OCI-LY3 (cell line): ENCODE results near the gene WASHC4.

Experiments
- H2AFZ ChIP-seq: fragments of 200-600, 300-600 bp; shearing (Covaris generic); 2 replicates; pipeline ENCODE4 v1.6.0; 2014; ENCODE audit warnings: antibody characterized with exemption, low read depth, low read length
- H3K27ac ChIP-seq: fragments of 200-600, 300-600 bp; sonication (generic); 2 replicates; pipeline ENCODE4 v1.5.1; 2014; ENCODE audit warnings: mild to moderate bottlenecking, low read length, moderate library complexity, mixed read lengths
- H3K27me3 ChIP-seq: fragments of 200-600, 300-600 bp; sonication (generic); 2 replicates; pipeline ENCODE4 v1.6.1; 2014; ENCODE audit warnings: low read depth, low read length, mixed read lengths
- H3K36me3 ChIP-seq: fragments of 200-600, 300-600 bp; sonication (generic); replicated peaks from 2 replicates; pipeline ENCODE3; 2014; ENCODE audit warnings: low read depth, low read length, mixed read lengths
- H3K4me1 ChIP-seq: fragments of 300-600, 200-600 bp; sonication (generic); 2 replicates; pipeline ENCODE4 v1.6.1; 2014; ENCODE audit warnings: low read length, mixed read lengths
- H3K4me2 ChIP-seq: fragments of 200-600, 300-600 bp; sonication (generic); 2 replicates; pipeline ENCODE4 v1.6.1; 2014; ENCODE audit warnings: low read length, mixed read lengths
- H3K4me3 ChIP-seq: fragments of 300-600, 200-600 bp; sonication (generic); 2 replicates; pipeline ENCODE4 v1.5.1; 2014; ENCODE audit warnings: antibody characterized with exemption, mild to moderate bottlenecking, low read length, moderate library complexity
- H3K79me2 ChIP-seq: fragments of 300-600, 200-600 bp; shearing (Covaris generic); 2 replicates; pipeline ENCODE4 v1.6.1; 2014; ENCODE audit warnings: mild to moderate bottlenecking, low read length, mixed read lengths
- H3K9ac ChIP-seq: fragments of 300-600, 200-600 bp; shearing (Covaris generic); 2 replicates; pipeline ENCODE4 v1.6.0; 2014; ENCODE audit warnings: mild to moderate bottlenecking, low read length, moderate library complexity
- H3K9me3 ChIP-seq: fragments of 200-600, 300-600 bp; shearing (Covaris generic); 2 replicates; pipeline ENCODE4 v1.6.1; 2014; ENCODE audit warnings: low read length, mixed read lengths; ENCODE audit not compliant: insufficient read depth
- H4K20me1 ChIP-seq: fragments of 200-600, 300-600 bp; sonication (generic); 2 replicates; pipeline ENCODE4 v1.6.1; 2016; ENCODE audit warnings: low read length, mixed read lengths; ENCODE audit not compliant: insufficient read depth
- EZH2phosphoT487 ChIP-seq: fragments of 200-600 bp; shearing (Covaris generic); IDR thresholded peaks from 2 replicates; pipeline ENCODE4 v1.6.1; 2018; ENCODE audit warnings: antibody characterized with exemption, mixed run types, low read depth
- TF ChIP-seq, protein P1 (sequence below): fragments of 200-600, 300-600 bp; sonication (generic); IDR thresholded peaks from 2 replicates; pipeline ENCODE4 v1.5.1; 2014; ENCODE audit warnings: antibody characterized with exemption, low read length, low read depth

The WASHC4 gene

DNA sequence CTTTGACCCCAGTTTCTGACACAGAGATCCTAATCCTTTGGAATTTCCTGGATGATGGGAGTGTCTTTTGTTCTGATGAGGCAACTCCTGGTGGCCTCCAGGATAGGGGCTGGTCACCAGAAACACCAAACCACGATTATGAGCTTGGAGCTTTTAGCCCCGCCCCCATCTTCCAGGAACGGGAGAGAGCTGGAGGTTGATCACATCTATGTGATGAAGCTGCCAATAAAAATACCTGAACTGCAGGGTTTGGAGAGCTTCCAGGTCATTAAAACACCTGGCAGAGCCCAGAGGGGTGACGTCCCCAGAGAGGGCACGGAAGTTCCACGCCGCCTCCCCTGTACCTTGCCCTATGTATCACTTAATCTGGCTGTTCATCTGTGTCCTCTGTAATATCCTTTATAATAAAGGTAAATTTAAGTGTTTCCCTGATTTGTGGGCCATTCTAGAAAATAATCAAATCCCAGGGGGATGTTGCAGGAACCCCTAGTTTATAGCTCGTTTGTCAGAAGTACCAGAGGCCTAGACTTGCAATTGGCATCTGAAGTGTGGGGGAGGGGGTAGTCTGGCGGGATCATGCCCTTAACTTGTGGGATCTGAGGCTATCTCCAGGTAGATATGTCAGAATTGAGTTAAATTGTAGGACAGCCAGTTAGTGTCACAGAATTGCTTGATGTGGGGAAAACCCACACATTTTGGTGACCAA, 107.3 kb downstream of the WASHC4 start:
- Histone ChIP-seq H3K79me2 (no peaks in the 10 kb centered on the region), H3K27ac (no peak overlapping the region), H3K27me3 (no peaks in the 10 kb centered on the region), H3K4me3 (no peak overlapping the region), H2AFZ (no peak overlapping the region), H4K20me1 (no peaks in the 10 kb centered on the region), H3K9me3 (no peaks in the 10 kb centered on the region), H3K36me3 (no peaks in the 10 kb centered on the region), H3K9ac (no peak overlapping the region), H3K4me2 (no peak overlapping the region), H3K4me1 (no peaks in the 10 kb centered on the region)
- TF ChIP-seq, protein P1, sequence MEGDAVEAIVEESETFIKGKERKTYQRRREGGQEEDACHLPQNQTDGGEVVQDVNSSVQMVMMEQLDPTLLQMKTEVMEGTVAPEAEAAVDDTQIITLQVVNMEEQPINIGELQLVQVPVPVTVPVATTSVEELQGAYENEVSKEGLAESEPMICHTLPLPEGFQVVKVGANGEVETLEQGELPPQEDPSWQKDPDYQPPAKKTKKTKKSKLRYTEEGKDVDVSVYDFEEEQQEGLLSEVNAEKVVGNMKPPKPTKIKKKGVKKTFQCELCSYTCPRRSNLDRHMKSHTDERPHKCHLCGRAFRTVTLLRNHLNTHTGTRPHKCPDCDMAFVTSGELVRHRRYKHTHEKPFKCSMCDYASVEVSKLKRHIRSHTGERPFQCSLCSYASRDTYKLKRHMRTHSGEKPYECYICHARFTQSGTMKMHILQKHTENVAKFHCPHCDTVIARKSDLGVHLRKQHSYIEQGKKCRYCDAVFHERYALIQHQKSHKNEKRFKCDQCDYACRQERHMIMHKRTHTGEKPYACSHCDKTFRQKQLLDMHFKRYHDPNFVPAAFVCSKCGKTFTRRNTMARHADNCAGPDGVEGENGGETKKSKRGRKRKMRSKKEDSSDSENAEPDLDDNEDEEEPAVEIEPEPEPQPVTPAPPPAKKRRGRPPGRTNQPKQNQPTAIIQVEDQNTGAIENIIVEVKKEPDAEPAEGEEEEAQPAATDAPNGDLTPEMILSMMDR = no peak
- no peak for TF ChIP-seq EZH2phosphoT487

DNA sequence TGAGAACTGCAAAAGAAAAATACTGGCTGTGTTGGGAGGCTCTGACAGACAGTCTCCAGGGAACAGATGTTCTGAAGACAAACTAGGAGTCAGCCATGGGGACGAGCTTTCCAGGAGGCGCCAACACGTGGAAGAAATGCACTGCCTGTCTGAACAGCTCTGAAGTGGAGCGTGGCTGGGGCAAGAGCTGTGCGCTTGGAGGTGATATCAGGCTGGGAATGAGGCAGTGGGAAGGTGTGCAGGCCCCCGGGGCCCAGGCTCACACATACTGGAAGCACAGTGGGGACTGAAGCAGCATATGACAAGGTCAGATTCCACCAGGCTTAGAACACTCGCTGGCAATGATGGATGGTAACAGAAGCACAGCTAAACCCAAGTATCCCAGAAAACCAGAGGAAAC, 110.9 kb downstream of the WASHC4 start:
- Histone ChIP-seq H3K27me3 (no peaks in the 10 kb centered on the region), H3K9me3 (no peaks in the 10 kb centered on the region), H3K4me3 (no peak overlapping the region), H3K27ac (no peak overlapping the region), H3K9ac (no peak overlapping the region), H2AFZ (no peak overlapping the region), H4K20me1 (no peaks in the 10 kb centered on the region), H3K36me3 (no peaks in the 10 kb centered on the region), H3K79me2 (no peaks in the 10 kb centered on the region), H3K4me2 (no peak overlapping the region), H3K4me1 (no peaks in the 10 kb centered on the region)
- no peak for TF ChIP-seq EZH2phosphoT487
- TF ChIP-seq, protein P1 = no peak
